NCI-H2107 treated with DMSO at 0.1 percent for 48 hours (cell line): Measurements from ENCODE around the gene NCR2.

ENCODE experiments used
- DNase-seq: peaks from one replicate; lab custom pipeline; 2025; ENCODE audit not compliant: unreplicated experiment; lab: John Stamatoyannopoulos, UW

Gene NCR2

DNA sequence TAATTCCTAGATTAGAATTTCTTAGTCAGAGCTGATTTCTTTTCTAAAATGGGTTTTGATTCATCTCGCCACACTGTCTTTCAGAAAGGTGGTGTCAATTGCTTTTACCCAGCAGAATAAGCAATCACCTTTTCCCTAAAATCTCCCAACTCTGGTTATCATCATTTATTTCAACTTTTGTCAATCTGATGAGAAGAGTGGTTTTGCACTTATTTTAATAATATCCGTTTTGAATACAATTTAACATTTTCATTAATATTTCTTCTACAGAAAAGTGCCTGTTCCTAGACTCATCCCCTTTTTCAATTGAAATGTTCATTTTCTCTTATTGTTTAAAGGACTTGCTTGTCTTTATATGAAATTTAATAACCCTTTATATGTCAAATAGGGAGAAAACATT, 8.2 kb upstream of the NCR2 start:
- no peak for DNase-seq

DNA sequence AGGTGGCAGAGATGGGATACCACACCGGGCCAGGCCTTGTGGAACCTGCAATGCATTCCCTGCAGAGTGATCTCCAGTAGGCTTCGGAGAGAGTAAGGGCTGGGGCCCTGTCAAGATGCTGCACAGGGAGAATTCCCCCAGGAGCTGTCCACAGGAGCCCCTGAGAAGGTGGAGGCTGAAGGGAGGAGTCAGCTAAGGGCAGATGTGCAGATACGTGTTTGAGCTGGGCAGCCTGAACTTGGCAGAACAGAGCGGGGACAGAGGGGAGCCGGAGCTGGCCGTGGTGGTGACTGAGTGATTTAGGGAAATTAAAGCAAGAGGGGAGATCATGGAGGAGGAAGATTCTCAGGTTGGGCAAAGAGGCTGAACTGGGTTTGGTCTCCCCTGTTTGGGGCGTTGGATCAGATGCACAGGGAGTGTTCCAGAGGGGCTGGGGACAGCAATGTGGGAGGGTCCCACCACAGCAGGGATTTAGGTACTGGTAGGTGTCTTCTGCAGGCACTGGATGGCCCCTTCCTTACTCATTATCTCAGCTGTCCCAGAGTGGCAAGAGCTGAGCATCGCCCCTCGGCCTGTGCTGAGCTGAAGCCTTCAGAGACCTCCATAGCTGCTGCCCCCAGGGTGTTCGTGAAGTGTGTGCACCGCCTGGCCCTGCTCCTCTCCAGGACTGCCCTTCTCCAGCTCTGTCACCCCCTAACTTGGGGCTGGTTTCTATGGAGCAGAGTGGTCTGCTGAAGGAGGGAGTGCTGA, 3.8 kb upstream of the NCR2 start:
- DNase-seq, result no peak

DNA sequence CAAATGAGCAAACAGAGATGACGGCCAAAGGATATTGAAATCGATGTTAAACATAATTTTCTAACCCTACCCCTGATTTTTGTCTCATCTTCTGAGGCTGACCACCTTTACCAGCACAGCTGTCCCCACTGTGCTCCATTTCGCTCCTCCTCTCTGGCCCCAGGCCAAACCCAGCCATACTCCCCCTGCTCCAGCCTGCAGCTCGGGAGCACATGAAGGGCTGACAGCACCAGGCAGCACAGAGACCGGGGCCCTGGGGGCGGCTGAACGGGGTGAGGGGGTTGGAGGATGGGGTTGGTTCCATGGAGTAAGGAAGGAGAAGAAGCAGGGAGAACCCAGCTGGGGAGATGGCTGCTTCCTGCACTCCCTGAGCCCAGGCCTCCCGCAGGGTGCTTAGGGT, 3.2 kb upstream of the NCR2 start:
- no peak for DNase-seq

DNA sequence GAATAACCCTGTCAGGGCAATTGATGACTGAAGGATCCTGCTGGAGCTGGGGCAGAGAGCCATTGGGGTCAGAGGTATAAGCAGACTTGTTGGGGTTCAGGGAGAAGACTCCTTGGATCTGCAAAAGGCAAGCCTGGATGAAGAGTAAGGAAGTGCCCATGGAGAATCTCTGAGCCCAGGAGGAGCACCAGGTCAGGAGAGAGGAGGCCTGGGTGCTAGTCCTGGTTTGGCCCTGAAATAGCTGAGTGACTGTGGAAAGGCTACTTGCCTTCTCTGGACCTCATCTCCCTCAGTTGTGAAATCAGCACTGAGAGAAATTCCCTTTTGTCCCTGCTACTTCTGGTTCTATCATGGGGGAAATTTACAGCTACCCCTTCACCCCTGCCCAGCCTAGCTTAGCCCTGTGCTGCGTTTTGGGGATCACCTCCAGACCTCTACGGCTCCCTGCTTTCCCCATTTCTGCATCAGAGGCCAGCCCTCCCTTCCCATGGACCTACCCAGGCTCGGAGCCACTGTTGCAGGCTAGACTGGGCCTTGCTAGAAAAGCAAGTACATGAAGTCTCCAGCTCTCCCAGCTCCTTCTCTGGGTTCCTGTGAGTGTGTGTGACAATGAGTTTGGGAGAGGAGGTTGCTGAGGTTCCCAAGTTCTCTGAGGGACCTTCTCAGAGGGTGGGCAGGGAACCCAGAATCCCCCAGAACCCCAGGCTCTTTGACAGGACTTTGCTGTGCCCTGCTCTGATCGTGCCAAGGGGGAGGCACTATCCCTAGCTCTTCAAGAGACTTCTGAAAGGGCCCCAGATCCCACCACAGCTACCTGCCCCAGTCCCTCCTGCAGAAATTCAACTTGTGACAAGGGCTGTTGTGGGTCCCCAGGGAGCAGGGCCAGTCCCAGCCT, 2.3 kb upstream of the NCR2 start:
- DNase-seq, result no peak

DNA sequence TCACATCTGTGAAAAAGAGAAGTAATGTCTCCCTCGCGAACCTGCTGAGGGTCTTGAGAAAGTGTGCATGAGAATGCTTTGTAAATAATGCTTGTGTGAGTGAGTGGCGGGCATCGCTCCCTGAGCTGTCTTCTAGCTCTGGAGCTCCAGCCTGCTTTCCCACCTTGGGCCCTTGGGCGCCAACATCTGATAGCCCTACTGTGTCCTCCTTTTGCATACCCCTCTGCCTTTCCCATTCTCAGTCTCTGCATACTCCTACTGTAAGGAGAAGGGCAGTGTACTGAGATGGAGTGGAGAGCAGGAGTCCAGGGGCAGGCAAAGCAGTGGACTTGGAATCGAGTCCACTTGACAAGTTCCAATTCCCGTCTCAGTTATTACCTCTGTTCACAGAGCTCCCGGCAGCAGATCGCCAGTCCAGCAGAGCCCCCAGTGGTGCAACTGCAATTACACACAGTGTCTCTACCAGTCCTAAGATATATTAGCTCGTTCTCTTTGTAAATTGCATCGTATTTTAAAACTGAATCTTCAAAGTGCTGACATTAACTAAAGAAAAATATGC, 847 bp upstream of the NCR2 start:
- no peak for DNase-seq

DNA sequence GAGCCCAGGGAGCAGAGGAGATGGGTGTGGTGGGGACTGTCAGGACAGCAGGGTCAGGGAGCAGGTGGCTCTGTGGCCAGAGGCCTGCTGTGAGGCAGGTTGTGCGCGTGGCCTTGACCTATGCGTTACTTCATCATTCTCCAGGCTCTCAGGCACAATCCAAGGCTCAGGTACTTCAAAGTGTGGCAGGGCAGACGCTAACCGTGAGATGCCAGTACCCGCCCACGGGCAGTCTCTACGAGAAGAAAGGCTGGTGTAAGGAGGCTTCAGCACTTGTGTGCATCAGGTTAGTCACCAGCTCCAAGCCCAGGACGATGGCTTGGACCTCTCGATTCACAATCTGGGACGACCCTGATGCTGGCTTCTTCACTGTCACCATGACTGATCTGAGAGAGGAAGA, 535 bp downstream of the NCR2 start:
- DNase-seq, result no peak

DNA sequence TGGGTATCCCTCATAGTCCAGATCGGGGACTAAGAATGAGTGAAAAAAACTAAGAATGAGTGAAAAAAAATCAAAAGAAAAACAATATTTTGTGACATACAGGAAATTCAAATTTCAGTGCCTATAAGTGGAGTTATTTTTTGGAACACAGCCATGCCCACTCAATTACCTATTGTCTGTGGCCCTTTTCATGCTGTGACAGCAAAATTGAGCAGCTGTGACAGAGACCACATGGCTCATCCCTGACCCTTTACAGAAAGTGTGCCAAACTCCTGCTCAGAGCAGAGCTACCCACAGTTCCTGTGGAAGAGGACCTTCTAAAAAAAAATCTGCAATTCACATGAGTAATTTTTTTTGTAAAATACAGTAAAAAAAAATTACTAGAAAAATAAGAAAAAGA, 1.4 kb downstream of the NCR2 start:
- DNase-seq, result no peak

DNA sequence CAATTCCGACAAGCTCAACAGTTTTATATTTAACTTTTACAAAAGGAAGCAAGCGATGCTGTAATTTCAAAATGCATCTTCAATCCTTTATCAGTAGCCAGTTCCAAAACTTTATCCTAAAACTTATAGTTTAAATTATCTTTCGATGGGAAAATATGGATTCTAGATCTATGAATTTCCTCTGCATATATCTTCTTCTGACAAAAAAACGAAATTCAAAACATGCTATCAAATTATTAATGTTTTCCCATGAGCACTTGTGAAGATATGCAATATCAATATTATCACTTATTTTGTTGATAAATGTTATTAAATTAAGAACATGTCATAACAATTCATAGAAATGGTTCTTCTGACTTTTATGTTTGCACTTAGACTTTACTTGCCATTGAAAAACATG, 2.3 kb downstream of the NCR2 start:
- no peak for DNase-seq

DNA sequence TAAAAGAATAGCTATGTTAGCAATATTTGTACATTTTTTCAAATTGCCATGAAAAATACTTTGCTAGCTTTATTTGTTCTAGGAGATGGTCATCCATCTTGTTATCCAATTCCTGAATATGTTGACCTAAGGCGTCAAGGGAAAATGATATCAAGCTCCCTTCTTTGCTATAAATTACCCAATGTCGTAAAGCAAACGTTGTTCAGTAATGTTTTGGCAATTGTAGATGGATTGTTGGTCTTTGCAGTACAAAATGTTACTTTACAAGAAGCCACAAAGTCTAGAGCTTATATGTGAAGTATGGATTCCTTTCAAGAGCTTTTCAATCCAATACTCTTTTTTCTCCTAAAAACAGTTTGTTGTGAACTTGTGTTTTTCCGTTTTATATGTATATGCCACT, 3.3 kb downstream of the NCR2 start:
- no peak for DNase-seq

DNA sequence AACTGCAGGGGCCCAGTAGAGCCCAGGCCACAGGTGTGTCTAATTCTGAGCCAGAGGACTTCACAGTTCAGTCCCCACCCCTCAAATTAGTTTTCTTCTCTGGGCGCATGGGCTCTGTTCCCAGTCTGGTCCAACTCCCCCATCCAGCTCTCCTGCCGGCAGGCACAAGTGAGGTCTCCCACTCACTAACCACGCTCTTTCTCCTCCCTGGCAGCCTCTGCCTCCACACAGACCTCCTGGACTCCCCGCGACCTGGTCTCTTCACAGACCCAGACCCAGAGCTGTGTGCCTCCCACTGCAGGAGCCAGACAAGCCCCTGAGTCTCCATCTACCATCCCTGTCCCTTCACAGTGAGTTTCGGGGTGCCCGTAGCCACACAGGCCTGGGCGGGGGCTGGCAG, 6.2 kb downstream of the NCR2 start:
- no peak for DNase-seq

DNA sequence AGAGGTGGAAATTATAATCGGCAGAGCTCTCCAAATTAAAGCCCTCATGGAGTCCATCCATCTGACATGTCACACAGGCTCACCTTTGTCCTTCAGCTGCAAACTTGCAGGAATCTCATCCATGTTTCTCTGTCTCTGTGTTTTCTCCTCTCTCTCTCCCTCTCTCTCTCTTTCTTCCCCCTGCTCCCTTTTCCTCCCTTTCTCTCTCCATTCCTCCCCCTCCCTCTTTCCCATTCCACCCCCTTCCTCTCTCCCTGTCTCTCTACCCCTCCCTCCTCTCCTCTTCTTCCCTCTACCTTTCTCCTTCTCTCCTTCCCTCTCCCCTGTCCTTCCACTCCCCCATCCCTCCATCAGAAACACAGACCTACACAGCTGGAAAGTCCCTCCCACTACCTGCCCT, 6.8 kb downstream of the NCR2 start:
- no peak for DNase-seq

DNA sequence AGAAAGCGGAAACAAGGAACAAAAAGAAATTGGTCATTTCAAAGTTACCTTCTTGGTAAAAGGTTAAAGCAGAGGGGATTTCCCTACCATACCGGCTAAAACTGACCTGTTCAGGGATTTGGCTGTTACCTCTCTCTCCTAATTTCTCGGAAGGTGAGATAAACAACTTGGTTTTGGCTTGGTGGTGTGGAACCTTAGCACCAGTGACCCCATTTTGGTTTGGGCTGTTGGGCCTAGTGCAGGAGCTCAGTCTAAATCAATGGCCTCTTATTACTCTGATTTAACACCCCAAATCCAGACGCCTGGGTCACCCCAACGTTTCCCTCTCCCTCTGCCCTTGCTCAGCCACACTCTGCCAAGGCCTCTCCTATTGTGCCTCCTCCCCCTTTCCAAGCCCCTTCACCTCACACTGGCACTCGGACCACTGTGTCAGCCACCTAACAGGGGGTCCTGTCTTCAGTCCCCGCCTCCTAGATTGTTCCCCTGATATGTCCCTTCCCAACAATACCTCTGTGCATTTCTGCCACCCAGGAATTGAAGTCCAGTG, 8.3 kb downstream of the NCR2 start:
- no peak for DNase-seq

DNA sequence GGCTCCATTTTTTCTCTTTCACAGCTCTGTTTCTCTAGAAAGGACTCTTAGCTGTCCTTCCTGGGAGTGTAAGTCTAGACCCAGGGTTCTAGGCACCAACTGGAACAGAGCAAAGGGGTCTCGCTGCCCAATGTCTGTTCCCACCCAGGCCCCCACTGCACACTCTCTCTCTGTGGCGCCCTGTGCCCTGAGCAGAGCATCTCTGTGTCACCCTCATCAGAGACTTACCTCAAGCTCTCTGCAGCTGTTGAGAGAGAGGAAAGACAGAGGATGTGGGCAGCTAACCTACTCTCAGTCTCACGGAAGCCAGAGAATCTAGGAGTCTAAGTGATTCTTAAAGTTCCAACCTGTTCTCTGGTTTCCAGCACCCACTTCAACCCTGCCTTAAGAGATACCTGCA, 9.5 kb downstream of the NCR2 start:
- no peak for DNase-seq

DNA sequence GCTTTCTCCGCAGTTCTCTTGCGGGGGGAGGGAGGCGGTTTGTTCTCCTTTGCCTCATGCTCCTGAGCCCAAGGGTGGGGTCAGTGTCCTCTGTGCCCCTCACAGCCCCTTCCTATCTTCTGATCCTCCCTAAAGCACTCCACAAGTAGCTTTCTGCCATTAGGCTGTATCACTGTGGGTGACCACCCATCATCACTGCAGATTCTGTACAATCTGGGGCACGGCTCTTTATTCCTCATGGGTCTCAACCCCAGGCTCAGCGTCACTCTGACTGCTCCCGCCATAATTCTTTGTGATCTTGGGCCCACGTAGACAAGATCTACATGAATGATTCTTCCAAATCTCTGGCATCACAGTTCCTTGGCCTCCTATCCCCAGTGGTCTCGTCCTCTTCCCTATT, 10.5 kb downstream of the NCR2 start:
- no peak for DNase-seq

DNA sequence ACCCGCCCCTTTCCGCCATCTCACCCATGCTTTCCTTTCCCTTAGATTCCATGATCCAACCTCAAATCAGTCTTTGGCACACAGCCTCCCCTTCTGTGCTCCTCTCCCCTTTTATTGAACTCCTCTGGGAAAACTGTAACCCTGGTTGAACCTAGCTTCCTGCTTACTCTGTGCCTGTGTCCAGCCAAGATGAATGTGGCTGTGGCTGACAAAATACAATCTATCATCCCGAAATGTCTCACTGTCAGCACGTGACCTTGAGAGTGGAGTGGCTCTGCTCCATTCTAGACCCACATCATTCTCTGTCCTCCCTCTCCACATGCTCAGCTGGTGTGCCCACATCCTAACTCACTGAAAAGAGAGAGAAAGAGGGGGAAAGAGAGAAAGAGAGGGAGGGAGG, 11.0 kb downstream of the NCR2 start:
- DNase-seq, result no peak

DNA sequence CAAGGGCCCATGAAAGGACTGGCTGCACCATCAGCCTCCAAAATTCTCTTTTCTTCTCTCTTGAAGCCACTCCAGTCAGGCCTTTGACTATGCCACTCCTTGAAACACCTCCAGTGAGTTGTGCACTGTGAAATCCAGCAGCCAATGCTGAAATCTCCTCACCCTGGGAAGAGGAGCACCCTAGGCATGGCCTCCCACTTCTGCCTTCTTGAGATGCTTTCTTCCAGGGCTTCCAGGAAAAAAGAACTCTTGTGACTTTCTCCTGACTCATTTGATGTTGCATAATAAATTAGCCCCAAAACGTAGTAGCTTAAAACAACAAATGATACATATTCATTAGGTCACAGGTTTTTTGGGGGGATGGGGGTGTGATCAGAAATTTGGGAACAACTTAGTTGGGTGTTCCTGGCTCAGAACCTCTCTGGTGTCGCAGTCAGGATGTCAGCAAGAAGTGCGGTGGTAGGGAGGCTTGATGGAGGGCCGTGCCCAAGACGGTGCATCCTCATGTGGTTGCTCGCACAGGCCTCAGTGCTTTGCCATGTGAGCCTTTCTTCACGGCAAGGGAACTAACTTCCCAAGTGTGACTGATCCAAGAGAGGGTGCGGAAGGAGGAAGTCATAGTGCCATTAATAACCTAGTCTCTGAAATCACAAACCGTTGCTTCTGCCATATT, 12.1 kb downstream of the NCR2 start:
- no peak for DNase-seq

DNA sequence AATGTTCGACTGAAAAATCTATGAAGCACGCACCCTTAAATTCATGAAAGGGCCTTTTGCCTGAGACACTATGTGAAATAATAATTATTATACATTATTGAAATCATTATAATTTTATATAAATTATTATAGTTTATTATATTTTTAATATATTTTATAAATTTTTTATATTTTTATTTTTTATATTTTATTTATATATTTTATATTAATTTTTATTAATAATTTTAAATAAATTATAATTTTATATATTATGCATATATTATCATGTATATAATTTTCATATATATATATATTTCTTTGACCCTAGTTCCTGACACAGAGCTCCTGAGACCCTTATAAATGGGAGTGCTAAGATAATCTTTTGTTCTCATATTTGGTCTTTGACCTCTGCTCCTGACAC, 13.5 kb downstream of the NCR2 start:
- no peak for DNase-seq

DNA sequence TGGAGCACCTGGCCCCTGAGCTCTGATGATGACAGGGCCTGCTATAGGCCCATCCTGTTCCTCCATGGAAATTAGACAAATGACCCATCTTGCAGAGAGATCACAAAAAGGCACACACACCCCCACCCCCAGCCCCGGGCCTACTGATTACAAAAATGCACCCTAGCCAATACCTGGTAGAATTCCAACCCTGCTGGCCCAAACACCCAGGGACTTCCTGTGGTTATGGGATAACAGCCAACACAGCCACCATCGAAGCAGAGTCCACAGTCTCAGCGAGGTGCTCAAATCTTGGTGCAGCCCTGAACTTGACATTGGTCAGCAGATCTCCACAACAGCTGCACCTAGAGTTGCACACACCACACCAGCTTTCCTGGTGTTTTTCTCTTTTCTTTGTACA, 17.0 kb downstream of the NCR2 start:
- no peak for DNase-seq

DNA sequence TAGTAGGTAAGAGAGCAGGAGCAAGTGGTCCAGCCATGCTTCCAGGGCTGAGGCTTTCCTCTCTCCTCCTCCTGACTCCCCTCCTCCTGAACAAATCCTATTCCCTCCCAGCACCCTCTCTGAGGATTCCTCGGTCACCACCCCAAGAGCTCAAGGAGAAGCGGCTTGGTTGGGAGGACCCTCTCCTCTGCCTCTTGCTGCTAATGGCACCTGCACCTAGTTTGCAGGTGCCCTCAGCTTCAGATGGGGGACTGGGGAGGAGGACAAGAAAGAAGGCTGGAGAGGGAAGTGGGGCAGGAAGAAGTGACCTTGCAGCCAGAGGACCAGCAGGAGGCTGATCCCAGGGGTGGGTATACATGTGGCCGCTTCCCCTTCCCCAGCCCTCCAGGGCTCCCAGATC, 17.5 kb downstream of the NCR2 start:
- DNase-seq, result no peak

DNA sequence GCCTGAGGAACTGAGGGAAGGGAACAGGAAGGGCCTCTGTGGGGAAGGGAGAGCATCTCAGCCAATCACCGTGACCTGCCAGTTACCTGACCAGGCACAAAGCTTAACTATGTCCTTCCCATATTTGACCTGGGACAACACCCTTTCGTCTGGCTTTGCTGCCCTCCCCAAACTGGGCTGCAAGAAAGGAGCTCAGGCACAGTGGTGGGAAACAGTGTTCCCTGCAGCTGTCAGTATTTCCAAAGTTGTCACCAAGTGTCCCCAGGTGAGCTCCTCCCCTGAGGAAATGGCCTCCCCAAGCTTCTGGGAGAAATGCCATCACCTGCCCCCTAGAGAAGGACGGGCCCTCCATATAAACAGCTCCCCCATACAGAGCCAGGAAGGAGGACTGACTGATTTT, 17.9 kb downstream of the NCR2 start:
- DNase-seq, result no peak

DNA sequence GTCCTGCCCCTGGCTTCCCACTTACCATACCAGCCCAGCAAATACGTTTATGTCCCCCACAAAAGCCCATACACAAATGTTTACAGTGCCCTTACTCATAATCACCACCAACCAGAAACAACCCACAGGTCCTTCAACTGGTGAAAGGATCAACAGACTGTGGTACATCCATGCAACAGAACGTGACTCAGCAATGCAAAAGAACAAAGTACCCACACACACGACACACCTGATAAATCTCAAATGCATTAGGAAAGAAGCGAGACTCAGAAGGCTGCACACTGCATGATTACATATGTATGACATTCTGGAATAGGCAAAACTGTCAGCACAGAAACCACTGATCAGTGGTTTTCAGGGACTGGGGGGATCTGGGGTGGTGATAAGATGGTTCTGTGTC, 20.5 kb downstream of the NCR2 start:
- no peak for DNase-seq
